A549 (cell line): ENCODE results near the gene ADAMTS10. TPM values are rescaled to one million over a fixed set of nuclear protein-coding genes. Genes with fewer than 3 reads are reported as not detected.
A peak's percentile ranks its signal among the peaks of the same experiment; 100 is the strongest.

ENCODE experiments used
- ATAC-seq, 2 experiments: fragments of 200-7000 bp in 1 of 2; fragments of >200 bp in 1 of 2; cut with Nextera tagmentation in 1 of 2; cut with Tn5 transposase in 1 of 2; 3 replicates each; pipeline versions ENCODE4 v1.8.0 to v1.9.1; 2018 to 2020; ENCODE audit warnings: mild to moderate bottlenecking in 1 of 2, moderate library complexity in 1 of 2
- CTCF ChIA-PET: fragments of 300-600 bp; sonication (Branson Sonifier 250); formaldehyde crosslinking; extraction: SDS; loops from one replicate; lab custom pipeline; 2021; ENCODE audit warnings: antibody characterized with exemption, inconsistent platforms; lab: Yijun Ruan, JAX
- POLR2A ChIA-PET: fragments of 350-600 bp; formaldehyde crosslinking; extraction: SDS; loops from one replicate; lab custom pipeline; 2021; ENCODE audit warnings: antibody characterized with exemption, inconsistent platforms; lab: Yijun Ruan, JAX
- DNase-seq, 2 experiments: peaks; one replicate each; pipeline versions ENCODE4 v3.0.0 to v3.0.0-alpha.2; 2011 to 2016; ENCODE audit warnings: low read depth in 1 of 2, low spot score in 1 of 2
- FAIRE-seq: peaks from 2 replicates; lab custom pipeline; 2011; peaks lifted over from hg19 to GRCh38; lab: Jason Lieb, UNC
- H3K27ac ChIP-seq, 2 experiments: fragments of >200 bp; sonication (Bioruptor Twin); formaldehyde crosslinking; 3 replicates each; pipeline ENCODE4 v1.5.1; 2016 to 2017
- H3K4me1 ChIP-seq: fragments of >200 bp; sonication (Bioruptor Twin); formaldehyde crosslinking; 3 replicates; pipeline ENCODE4 v1.6.1; 2016
- H3K4me2 ChIP-seq: fragments of >200 bp; sonication (Bioruptor Twin); formaldehyde crosslinking; 3 replicates; pipeline ENCODE4 v1.6.1; 2016
- H3K4me3 ChIP-seq: fragments of >200 bp; sonication (Bioruptor Twin); formaldehyde crosslinking; 3 replicates; pipeline ENCODE4 v1.5.1; 2016
- H3K9me3 ChIP-seq: fragments of >200 bp; sonication (Bioruptor Twin); formaldehyde crosslinking; 3 replicates; pipeline ENCODE4 v1.6.1; 2016
- BCL3 ChIP-seq: fragments of >200 bp; sonication (Bioruptor Twin); formaldehyde crosslinking; IDR thresholded peaks from 3 replicates; pipeline ENCODE4 v1.6.1; 2016
- CEBPB ChIP-seq, 2 experiments: fragments of >200 bp in 1 of 2; sonication (Bioruptor Twin) in 1 of 2; formaldehyde crosslinking in 1 of 2; IDR thresholded peaks; 2 replicates each; pipeline ENCODE4 v1.6.1; 2012 to 2016
- E2F6 ChIP-seq: IDR thresholded peaks from 2 replicates; pipeline ENCODE4 v1.6.1; 2012; ENCODE audit warnings: low read depth, borderline replicate concordance
- EHMT2 ChIP-seq: fragments of 200-600 bp; sonication (generic); IDR thresholded peaks from 2 replicates; pipeline ENCODE4 v1.6.1; 2016; ENCODE audit warnings: antibody characterized with exemption, low read depth, mild to moderate bottlenecking, moderate library complexity
- ELK1 ChIP-seq: fragments of 150-350 bp; IDR thresholded peaks from 2 replicates; pipeline ENCODE4 v1.6.1; 2014; ENCODE audit warnings: low read depth, mild to moderate bottlenecking, low read length
- EP300 ChIP-seq, 2 experiments: fragments of >200 bp; sonication (Bioruptor Twin); formaldehyde crosslinking; IDR thresholded peaks; 2 replicates in 1 of 2; 3 replicates in 1 of 2; pipeline ENCODE4 v1.6.1; 2016 to 2017
- FOXS1 ChIP-seq: fragments of 250-450 bp; sonication (Bioruptor Pico); IDR thresholded peaks from 2 replicates; pipeline ENCODE4 v1.5.0; 2020; ENCODE audit warnings: mild to moderate bottlenecking, moderate library complexity
- GATA3 ChIP-seq: IDR thresholded peaks from 2 replicates; pipeline ENCODE4 v1.6.1; 2012; ENCODE audit warnings: borderline replicate concordance
- JUNB ChIP-seq: fragments of >200 bp; sonication (Bioruptor Twin); formaldehyde crosslinking; IDR thresholded peaks from 2 replicates; pipeline ENCODE4 v1.6.1; 2016
- PHF8 ChIP-seq: fragments of 200-600 bp; sonication (generic); IDR thresholded peaks from 2 replicates; pipeline ENCODE4 v1.6.1; 2016; ENCODE audit warnings: low read depth, mild to moderate bottlenecking, antibody characterized with exemption, moderate library complexity, borderline replicate concordance
- RAD21 ChIP-seq, 2 experiments: fragments of >200 bp in 1 of 2; sonication (Bioruptor Twin) in 1 of 2; formaldehyde crosslinking in 1 of 2; IDR thresholded peaks in 1 of 2; conservative IDR thresholded peaks in 1 of 2; 2 replicates in 1 of 2; 3 replicates in 1 of 2; pipeline ENCODE4 v1.6.1; 2012 to 2018; ENCODE audit warnings: inconsistent platforms in 1 of 2
- RCOR1 ChIP-seq: fragments of 150-350 bp; IDR thresholded peaks from 2 replicates; pipeline ENCODE4 v1.6.1; 2014; ENCODE audit warnings: antibody characterized with exemption, low read length, low read depth
- REST ChIP-seq: fragments of 200-600 bp; sonication (generic); IDR thresholded peaks from 2 replicates; pipeline ENCODE4 v1.6.1; 2016; ENCODE audit warnings: antibody characterized with exemption, mild to moderate bottlenecking, moderate library complexity
- RFX5 ChIP-seq: fragments of 450-650 bp; IDR thresholded peaks from 2 replicates; pipeline ENCODE4 v1.7.1; 2014; ENCODE audit warnings: antibody characterized with exemption, mild to moderate bottlenecking, moderate library complexity
- RNF2 ChIP-seq: fragments of 200-600 bp; sonication (generic); IDR thresholded peaks from 2 replicates; pipeline ENCODE4 v1.6.1; 2016; ENCODE audit warnings: low read depth, mild to moderate bottlenecking, antibody characterized with exemption, moderate library complexity, borderline replicate concordance
- SREBF2 ChIP-seq: fragments of 450-650 bp; IDR thresholded peaks from 2 replicates; pipeline ENCODE4 v1.6.1; 2014; ENCODE audit warnings: mild to moderate bottlenecking, moderate library complexity
- TP53 ChIP-seq: fragments of 250-450 bp; sonication (Bioruptor Pico); IDR thresholded peaks from 2 replicates; pipeline ENCODE4 v1.5.0; 2021; ENCODE audit warnings: mild to moderate bottlenecking, moderate library complexity
- USF2 ChIP-seq: fragments of 450-650 bp; IDR thresholded peaks from 2 replicates; pipeline ENCODE4 v1.6.1; 2014; ENCODE audit warnings: antibody characterized with exemption
- ZSCAN20 ChIP-seq: fragments of 250-450 bp; sonication (Bioruptor Pico); IDR thresholded peaks from 2 replicates; pipeline ENCODE4 v1.8.0; 2022; ENCODE audit warnings: mild to moderate bottlenecking, moderate library complexity
- WGBS: methylation state at CpG from one replicate; pipeline ENCODE4 v1.1.6; 2017; ENCODE audit errors: missing lambda C conversion rate; 5-methylcytosine and 5-hydroxymethylcytosine counted together
- polyA plus RNA-seq, 4 experiments: library from polyadenylated mRNA; depleted of rRNA in 3 of 4; stranded (reverse); fragments of >200 nt; fragmentation: RNase III in 1 of 4; extraction: RNeasy Plus Mini Kit Qiagen cat#74134 plus additional on column Dnase treatment in 1 of 4; gene quantifications; 2 replicates in 3 of 4; 3 replicates in 1 of 4; pipeline ENCODE4 v1.2.3, GENCODE V29; 2011 to 2017

The ADAMTS10 gene
- polyA plus RNA-seq, 2 of the 4 experiments (the other 2 are of a cell fraction): 26.7 to 49.3 TPM

GRCh38 chr19:8631425-8631819 lies 20.9 kb upstream of the ADAMTS10 start (continued):
- TF ChIP-seq BCL3 (0 out of 3 replicates have a peak, but pooled peaks have one; percentile 11), GATA3 (peak; percentile 62), E2F6 (no peak), RFX5 (no peak), EP300 (IDR thresholded peaks at IDR 0.05) (peak; percentile 87 to 95; a peak in 3 of 5 replicates), USF2 (no peak), FOXS1 (no peak), EHMT2 (no peak)

- Histone ChIP-seq H3K27ac (peak overlapping the region; percentile 94 to 98), H3K4me2 (peak overlapping the region; percentile 60), H3K9me3 (0 out of 3 replicates have a peak, but pooled peaks cover 5% of the 10 kb centered on the region), H3K4me3 (no peak overlapping the region), H3K4me1 (peaks cover 56% of the 10 kb centered on the region)
- WGBS: 40% methylated on average over 5 of the region's 6 CpGs
- DNase-seq (no peak), ATAC-seq (peak; percentile 11 to 86), FAIRE-seq (no peak)
- ChIA-PET POLR2A (interaction anchor here (0.7 kb wide), 1 partner anchor 9 kb away, joined by 3 read pairs; no protein-coding TSS in a partner anchor), CTCF (interaction anchor here (0.7 to 3.8 kb wide), 4 partner anchors 11 to 51 kb away, joined by 3 to 19 read pairs (median 4); no protein-coding TSS in a partner anchor)
- no peak for TF ChIP-seq E2F6
- no peak for TF ChIP-seq TP53
- peak in 1 of 2 experiments; percentile 46; a peak in 1 of 5 replicates for TF ChIP-seq RAD21 (conservative IDR thresholded peaks at IDR 0.05 in 1 of 2, IDR thresholded peaks at IDR 0.05 in 1 of 2)
- 0 out of 2 replicates have a peak, but pooled peaks have one; percentile 56 for TF ChIP-seq JUNB
- TF ChIP-seq CEBPB (IDR thresholded peaks at IDR 0.05): 0 out of 4 replicates have a peak, but pooled peaks of 1 of the 2 experiments have one; percentile 7
- 0 out of 3 replicates have a peak, but pooled peaks have one; percentile 52 for TF ChIP-seq BCL3
Observed at GRCh38 chr19:8630796-8631424, 20.4 kb upstream of the ADAMTS10 start.

- CTCF ChIA-PET: interaction anchor here (0.7 to 3.8 kb wide), 4 partner anchors 12 to 52 kb away, joined by 3 to 19 read pairs (median 4); no protein-coding TSS in a partner anchor
- TF ChIP-seq ZSCAN20 (CRISPR knock-in tag) (no peak), PHF8 (no peak), FOXS1 (no peak), SREBF2 (no peak), RCOR1 (no peak), ELK1 (no peak), RNF2 (no peak), REST (no peak)
- no peak for ATAC-seq
- POLR2A ChIA-PET: interaction anchor here (0.7 kb wide), 1 partner anchor 10 kb away, joined by 3 read pairs; no protein-coding TSS in a partner anchor
- DNase-seq: no peak
- peak within 1 kb of the TSS; percentile 60 for H3K4me2 ChIP-seq
- 93% methylated on average over 11 of the region's 11 CpGs for WGBS
- peak within 1 kb of the TSS; percentile 94 to 98 for H3K27ac ChIP-seq
- 0 out of 3 replicates have a peak, but pooled peaks cover 5% of the 10 kb centered on the region for H3K9me3 ChIP-seq
- no peak within 1 kb of the TSS for H3K4me3 ChIP-seq
- peaks cover 48% of the 10 kb centered on the region for H3K4me1 ChIP-seq
- FAIRE-seq: no peak
Observed at GRCh38 chr19:8629996-8630683, 19.6 kb upstream of the ADAMTS10 start, which contains the start of gene NFILZ. Gene NFILZ, plus strand, starts transcription at chr19:8630633. Its CDS starts 46,133 bp downstream, at chr19:8676766.
